Gastrocnemius medialis (tissue), 4 donors: ENCODE data around the gene UMPS. TPM values are rescaled to one million over a fixed set of nuclear protein-coding genes. Genes with fewer than 3 reads are reported as not detected.

Experiments used
- ATAC-seq, 2 donors: fragments of 150-250 bp; one replicate each; pipeline ENCODE4 v1.9.1; 2016
- DNase-seq, 2 donors: peaks; one replicate each; pipeline ENCODE4 v3.0.0-alpha.2; 2019
- H3K27ac ChIP-seq, 4 donors: fragments of 200-600 bp; sonication (generic); 1 replicate in 1 of 4; 2 replicates in 3 of 4; pipeline ENCODE4 v1.5.1; 2016 to 2018; ENCODE audit warnings: mild to moderate bottlenecking in 2 of 4, moderate library complexity in 1 of 4
- H3K27me3 ChIP-seq, 3 donors: fragments of 200-600 bp; sonication (generic) in 2 of 3; 1 replicate in 1 of 3; 2 replicates in 2 of 3; pipeline versions ENCODE4 v1.5.1 to v1.6.0; 2016 to 2019; ENCODE audit warnings: mild to moderate bottlenecking in 1 of 3, moderate library complexity in 1 of 3
- H3K36me3 ChIP-seq, 2 donors: fragments of 200-600 bp; sonication (generic) in 1 of 2; one replicate each; pipeline ENCODE4 v1.5.1; 2017 to 2018
- H3K4me1 ChIP-seq, 2 donors: fragments of 200-600 bp; sonication (generic) in 1 of 2; one replicate each; pipeline ENCODE4 v1.5.1; 2016 to 2017; ENCODE audit warnings: mild to moderate bottlenecking in 2 of 2
- H3K4me3 ChIP-seq, 4 donors: fragments of 200-600 bp; sonication (generic) in 3 of 4; 1 replicate in 1 of 4; 2 replicates in 3 of 4; pipeline ENCODE4 v1.5.1; 2016 to 2019; ENCODE audit warnings: mild to moderate bottlenecking in 2 of 4
- H3K9me3 ChIP-seq, 3 donors: fragments of 200-600 bp; sonication (generic) in 2 of 3; 1 replicate in 1 of 3; 2 replicates in 2 of 3; pipeline ENCODE4 v1.5.1; 2016 to 2019
- CTCF ChIP-seq, 5 experiments: fragments of 450-650 bp in 3 of 5; fragments of 200-600 bp in 2 of 5; sonication (generic) in 2 of 5; IDR thresholded peaks in 4 of 5; conservative IDR thresholded peaks in 1 of 5; 1 replicate in 4 of 5; 2 replicates in 1 of 5; pipeline ENCODE4 v1.5.1; 2016 to 2019; ENCODE audit warnings: antibody characterized with exemption in 5 of 5, mild to moderate bottlenecking in 3 of 5, moderate library complexity in 3 of 5
- POLR2A ChIP-seq, 2 donors: fragments of 450-650 bp; IDR thresholded peaks; one replicate each; pipeline ENCODE4 v1.6.1; 2017; ENCODE audit warnings: antibody characterized with exemption in 2 of 2, mild to moderate bottlenecking in 2 of 2, moderate library complexity in 2 of 2
- in situ Hi-C, 4 donors: fragments of 200-750 bp; cut with MboI; loops; one replicate each; pipeline versions ENCODE4 v1.15.0 to v1.8.0; 2017; ENCODE audit warnings: low sequenced_read_pairs in 4 of 4
- intact Hi-C: fragments of 100-400 bp; cut with DNase I; formaldehyde crosslinking; loops from one replicate; pipeline ENCODE4 v1.15.1; 2023; ENCODE audit warnings: low total_unique reads
- total RNA-seq, 4 donors: library from RNA; depleted of rRNA; stranded (reverse); fragments of >200 nt; gene quantifications; one replicate each; pipeline versions ENCODE4 v1.1.0 to v1.2.3, GENCODE V29; 2016

UMPS gene
- total RNA-seq, 4 donors from 2014 or later = 2.2 to 7.6 (median 6.2) TPM

GRCh38 chr3:124685067-124685466, 45.2 kb upstream of the UMPS start:
- DNase-seq = no peak
- peaks cover 0 to 2% of the 10 kb centered on the region in 2 donors for H3K36me3 ChIP-seq
- H3K4me3 ChIP-seq = no peak overlapping the region
- H3K9me3 ChIP-seq = no peaks in the 10 kb centered on the region
- no peaks in the 10 kb centered on the region for H3K27me3 ChIP-seq
- TF ChIP-seq POLR2A (IDR thresholded peaks at IDR 0.05) = no peak
- no peak for TF ChIP-seq CTCF (IDR thresholded peaks at IDR 0.05 in 4 of 5, conservative IDR thresholded peaks at IDR 0.05 in 1 of 5)
- in situ Hi-C loops = loop anchor here in 2 of 4 donors (5.0 kb wide), 2 partner anchors 118 to 123 kb away; no protein-coding TSS in a partner anchor
- H3K27ac ChIP-seq = no peak overlapping the region
- intact Hi-C loops = no loop called here
- no peak for ATAC-seq
- peaks cover 0 to 6% of the 10 kb centered on the region in 2 donors for H3K4me1 ChIP-seq

GRCh38 chr3:124685481-124685880, 44.8 kb upstream of the UMPS start:
- peaks cover 0 to 6% of the 10 kb centered on the region in 2 donors for H3K4me1 ChIP-seq
- no peak overlapping the region for H3K27ac ChIP-seq
- no peak overlapping the region for H3K4me3 ChIP-seq
- H3K36me3 ChIP-seq = no peaks in the 10 kb centered on the region
- DNase-seq (no peak), ATAC-seq (no peak)
- no peaks in the 10 kb centered on the region for H3K9me3 ChIP-seq
- intact Hi-C loops = no loop called here
- in situ Hi-C loops = loop anchor here in 2 of 4 donors (5.0 kb wide), 2 partner anchors 118 to 123 kb away; no protein-coding TSS in a partner anchor
- TF ChIP-seq CTCF (IDR thresholded peaks at IDR 0.05 in 4 of 5, conservative IDR thresholded peaks at IDR 0.05 in 1 of 5) (no peak), POLR2A (IDR thresholded peaks at IDR 0.05) (no peak)
- H3K27me3 ChIP-seq = no peaks in the 10 kb centered on the region

- H3K27me3 ChIP-seq = no peaks in the 10 kb centered on the region
- intact Hi-C loops = no loop called here
- no peaks in the 10 kb centered on the region for H3K36me3 ChIP-seq
- TF ChIP-seq CTCF (IDR thresholded peaks at IDR 0.05 in 4 of 5, conservative IDR thresholded peaks at IDR 0.05 in 1 of 5) = no peak
- TF ChIP-seq POLR2A (IDR thresholded peaks at IDR 0.05) = no peak
- H3K4me3 ChIP-seq = no peak overlapping the region
- no peaks in the 10 kb centered on the region for H3K9me3 ChIP-seq
- ATAC-seq (no peak), DNase-seq (no peak)
- H3K27ac ChIP-seq = no peak overlapping the region
- peaks cover 0 to 6% of the 10 kb centered on the region in 2 donors for H3K4me1 ChIP-seq
- in situ Hi-C loops = loop anchor here in 2 of 4 donors (5.0 kb wide), 2 partner anchors 119 to 124 kb away; no protein-coding TSS in a partner anchor
Observed at GRCh38 chr3:124686028-124686670, 44.1 kb upstream of the UMPS start.

GRCh38 chr3:124688581-124689454, 41.4 kb upstream of the UMPS start:
- ATAC-seq (peak; percentile 89 to 93), DNase-seq (peak; percentile 45 to 69)
- in situ Hi-C loops (loop anchor here in 2 of 4 donors (5.0 kb wide), 2 partner anchors 122 to 127 kb away; no protein-coding TSS in a partner anchor), intact Hi-C loops (loop anchor here (1.0 kb wide), 1 partner anchor 124 kb away; no protein-coding TSS in a partner anchor)
- Histone ChIP-seq H3K27me3 (no peaks in the 10 kb centered on the region), H3K4me1 (peaks cover 0 to 6% of the 10 kb centered on the region in 2 donors), H3K27ac (no peak overlapping the region), H3K9me3 (no peaks in the 10 kb centered on the region), H3K36me3 (no peaks in the 10 kb centered on the region), H3K4me3 (no peak overlapping the region)
- TF ChIP-seq CTCF (IDR thresholded peaks at IDR 0.05 in 4 of 5, conservative IDR thresholded peaks at IDR 0.05 in 1 of 5) (peak; percentile 69 to 89 (median 80)), POLR2A (IDR thresholded peaks at IDR 0.05) (no peak)
